ENCODE data around the gene SCN9A. TPM values are rescaled to one million over a fixed set of nuclear protein-coding genes. Genes with fewer than 3 reads are reported as not detected.

The SCN9A gene
- total and polyA plus RNA-seq, 9 of the 15 experiments (the other 6 are each of a cell fraction or from before 2014, with no cell fraction given): 1.4 to 22.8 (median 7.1) TPM

DNA sequence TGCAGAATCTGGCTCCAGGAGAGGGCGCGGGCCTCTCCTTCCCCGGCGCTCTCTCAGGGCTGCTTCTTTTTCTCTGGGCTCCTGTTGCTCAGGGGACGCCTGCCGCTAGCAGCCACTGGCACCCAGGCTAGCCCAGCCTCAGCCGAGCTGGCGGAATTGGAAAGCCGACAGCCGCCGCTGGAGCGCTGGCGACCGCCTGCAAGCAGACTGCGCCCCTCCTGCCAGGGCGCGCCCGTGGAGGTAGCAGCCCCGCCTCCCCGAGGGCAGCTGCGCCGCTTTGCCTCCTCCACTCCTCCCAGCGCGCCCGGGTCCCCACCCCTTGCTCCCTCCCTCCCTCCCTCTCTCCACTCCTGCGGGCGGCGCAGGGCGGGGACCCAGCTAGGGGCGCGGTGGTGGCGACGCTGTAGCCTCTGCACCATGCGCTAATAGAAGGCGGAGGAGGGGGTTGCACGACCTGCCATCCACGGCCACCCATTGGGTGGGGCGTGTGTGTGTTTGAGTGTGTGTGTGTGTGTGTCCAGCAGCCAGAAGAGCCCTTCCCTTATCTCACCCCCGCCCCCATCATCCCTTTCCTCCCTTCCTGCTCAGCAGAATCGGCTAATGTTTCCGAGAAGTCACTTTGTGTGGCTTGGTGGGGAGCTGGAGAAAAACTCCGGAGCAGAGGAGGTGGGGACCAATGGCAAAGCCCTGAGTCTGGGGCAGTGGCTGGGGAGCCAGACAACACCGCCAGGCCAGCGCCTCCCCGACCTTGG, at the start of gene SCN9A (continued):
- TF ChIP-seq, protein P1, sequence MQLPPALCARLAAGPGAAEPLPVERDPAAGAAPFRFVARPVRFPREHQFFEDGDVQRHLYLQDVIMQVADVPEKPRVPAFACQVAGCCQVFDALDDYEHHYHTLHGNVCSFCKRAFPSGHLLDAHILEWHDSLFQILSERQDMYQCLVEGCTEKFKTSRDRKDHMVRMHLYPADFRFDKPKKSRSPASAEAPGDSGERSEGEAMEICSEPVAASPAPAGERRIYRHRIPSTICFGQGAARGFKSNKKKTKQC (CRISPR knock-in tag; IDR thresholded peaks at IDR 0.05): peak; percentile 67
- TF ChIP-seq, protein P2, sequence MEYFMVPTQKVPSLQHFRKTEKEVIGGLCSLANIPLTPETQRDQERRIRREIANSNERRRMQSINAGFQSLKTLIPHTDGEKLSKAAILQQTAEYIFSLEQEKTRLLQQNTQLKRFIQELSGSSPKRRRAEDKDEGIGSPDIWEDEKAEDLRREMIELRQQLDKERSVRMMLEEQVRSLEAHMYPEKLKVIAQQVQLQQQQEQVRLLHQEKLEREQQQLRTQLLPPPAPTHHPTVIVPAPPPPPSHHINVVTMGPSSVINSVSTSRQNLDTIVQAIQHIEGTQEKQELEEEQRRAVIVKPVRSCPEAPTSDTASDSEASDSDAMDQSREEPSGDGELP (CRISPR knock-in tag; IDR thresholded peaks at IDR 0.05; ENCODE audit: borderline replicate concordance): peak; percentile 92
- TF ChIP-seq GTF2F1 (IDR thresholded peaks at IDR 0.05; ENCODE audit: low read depth, low read length): 0 out of 2 replicates have a peak, but pooled peaks have one; percentile 18
- no peak for TF ChIP-seq ZNF12 (CRISPR knock-in tag; IDR thresholded peaks at IDR 0.05)
- no peak for TF ChIP-seq THRAP3 (IDR thresholded peaks at IDR 0.05; ENCODE audit: borderline replicate concordance)
- TF ChIP-seq, protein P3, sequence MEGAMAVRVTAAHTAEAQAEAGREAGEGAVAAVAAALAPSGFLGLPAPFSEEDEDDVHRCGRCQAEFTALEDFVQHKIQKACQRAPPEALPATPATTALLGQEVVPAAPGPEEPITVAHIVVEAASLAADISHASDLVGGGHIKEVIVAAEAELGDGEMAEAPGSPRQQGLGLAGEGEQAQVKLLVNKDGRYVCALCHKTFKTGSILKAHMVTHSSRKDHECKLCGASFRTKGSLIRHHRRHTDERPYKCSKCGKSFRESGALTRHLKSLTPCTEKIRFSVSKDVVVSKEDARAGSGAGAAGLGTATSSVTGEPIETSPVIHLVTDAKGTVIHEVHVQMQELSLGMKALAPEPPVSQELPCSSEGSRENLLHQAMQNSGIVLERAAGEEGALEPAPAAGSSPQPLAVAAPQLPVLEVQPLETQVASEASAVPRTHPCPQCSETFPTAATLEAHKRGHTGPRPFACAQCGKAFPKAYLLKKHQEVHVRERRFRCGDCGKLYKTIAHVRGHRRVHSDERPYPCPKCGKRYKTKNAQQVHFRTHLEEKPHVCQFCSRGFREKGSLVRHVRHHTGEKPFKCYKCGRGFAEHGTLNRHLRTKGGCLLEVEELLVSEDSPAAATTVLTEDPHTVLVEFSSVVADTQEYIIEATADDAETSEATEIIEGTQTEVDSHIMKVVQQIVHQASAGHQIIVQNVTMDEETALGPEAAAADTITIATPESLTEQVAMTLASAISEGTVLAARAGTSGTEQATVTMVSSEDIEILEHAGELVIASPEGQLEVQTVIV (CRISPR knock-in tag; IDR thresholded peaks at IDR 0.05; ENCODE audit: borderline replicate concordance): no peak
- no peak for TF ChIP-seq MBD2 (IDR thresholded peaks at IDR 0.05; ENCODE audit: borderline replicate concordance, low read depth)
- TF ChIP-seq HMGN3 (IDR thresholded peaks at IDR 0.05; ENCODE audit: borderline replicate concordance, extremely low read depth, insufficient read length, low read depth, low read length): peak; percentile 94
- TF ChIP-seq MYC (IDR thresholded peaks at IDR 0.05; ENCODE audit: low read depth, low read length): peak; percentile 95
- TF ChIP-seq MYC (CRISPR knock-in tag; IDR thresholded peaks at IDR 0.05; ENCODE audit: borderline replicate concordance, low read depth): no peak
- no peak for TF ChIP-seq ZNF780A (CRISPR knock-in tag; IDR thresholded peaks at IDR 0.05)
- TF ChIP-seq TEAD1 (CRISPR knock-in tag; IDR thresholded peaks at IDR 0.05): peak in 1 of 2 experiments; percentile 74; a peak in 1 of 4 replicates
- TF ChIP-seq, protein P4, sequence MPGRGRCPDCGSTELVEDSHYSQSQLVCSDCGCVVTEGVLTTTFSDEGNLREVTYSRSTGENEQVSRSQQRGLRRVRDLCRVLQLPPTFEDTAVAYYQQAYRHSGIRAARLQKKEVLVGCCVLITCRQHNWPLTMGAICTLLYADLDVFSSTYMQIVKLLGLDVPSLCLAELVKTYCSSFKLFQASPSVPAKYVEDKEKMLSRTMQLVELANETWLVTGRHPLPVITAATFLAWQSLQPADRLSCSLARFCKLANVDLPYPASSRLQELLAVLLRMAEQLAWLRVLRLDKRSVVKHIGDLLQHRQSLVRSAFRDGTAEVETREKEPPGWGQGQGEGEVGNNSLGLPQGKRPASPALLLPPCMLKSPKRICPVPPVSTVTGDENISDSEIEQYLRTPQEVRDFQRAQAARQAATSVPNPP (IDR thresholded peaks at IDR 0.05; ENCODE audit: borderline replicate concordance, insufficient read depth, insufficient read length): no peak
- TF ChIP-seq, protein P5, sequence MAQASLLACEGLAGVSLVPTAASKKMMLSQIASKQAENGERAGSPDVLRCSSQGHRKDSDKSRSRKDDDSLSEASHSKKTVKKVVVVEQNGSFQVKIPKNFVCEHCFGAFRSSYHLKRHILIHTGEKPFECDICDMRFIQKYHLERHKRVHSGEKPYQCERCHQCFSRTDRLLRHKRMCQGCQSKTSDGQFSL (CRISPR knock-in tag; IDR thresholded peaks at IDR 0.05): 0 out of 2 replicates have a peak, but pooled peaks have one; percentile 42
- TF ChIP-seq, protein P5 (tag; IDR thresholded peaks at IDR 0.05): no peak; a peak in 1 of 4 replicates
- no peak for TF ChIP-seq RBM15 (IDR thresholded peaks at IDR 0.05; ENCODE audit: insufficient read depth, low read length)
- TF ChIP-seq, protein P6, sequence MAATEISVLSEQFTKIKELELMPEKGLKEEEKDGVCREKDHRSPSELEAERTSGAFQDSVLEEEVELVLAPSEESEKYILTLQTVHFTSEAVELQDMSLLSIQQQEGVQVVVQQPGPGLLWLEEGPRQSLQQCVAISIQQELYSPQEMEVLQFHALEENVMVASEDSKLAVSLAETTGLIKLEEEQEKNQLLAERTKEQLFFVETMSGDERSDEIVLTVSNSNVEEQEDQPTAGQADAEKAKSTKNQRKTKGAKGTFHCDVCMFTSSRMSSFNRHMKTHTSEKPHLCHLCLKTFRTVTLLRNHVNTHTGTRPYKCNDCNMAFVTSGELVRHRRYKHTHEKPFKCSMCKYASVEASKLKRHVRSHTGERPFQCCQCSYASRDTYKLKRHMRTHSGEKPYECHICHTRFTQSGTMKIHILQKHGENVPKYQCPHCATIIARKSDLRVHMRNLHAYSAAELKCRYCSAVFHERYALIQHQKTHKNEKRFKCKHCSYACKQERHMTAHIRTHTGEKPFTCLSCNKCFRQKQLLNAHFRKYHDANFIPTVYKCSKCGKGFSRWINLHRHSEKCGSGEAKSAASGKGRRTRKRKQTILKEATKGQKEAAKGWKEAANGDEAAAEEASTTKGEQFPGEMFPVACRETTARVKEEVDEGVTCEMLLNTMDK (IDR thresholded peaks at IDR 0.05; ENCODE audit: borderline replicate concordance, insufficient read depth, low read depth, low read length, poor library complexity, severe bottlenecking): no peak
- no peak for TF ChIP-seq POLR2AphosphoS2 (IDR thresholded peaks at IDR 0.05; ENCODE audit: low read length)
